GM20000 (cell line): ENCODE measurements around the gene ANKRD9.

Experiments
- DNase-seq: peaks from one replicate; pipeline ENCODE4 v3.0.0; 2012; ENCODE audit warnings: low spot score
- CTCF ChIP-seq: IDR thresholded peaks from 2 replicates; pipeline ENCODE4 v1.5.1; 2012; ENCODE audit warnings: mild to moderate bottlenecking, control low read depth; ENCODE audit errors: extremely low read depth, missing control alignments

ANKRD9 gene

GRCh38 chr14:102517392-102518062 is 8.0 kb upstream of the ANKRD9 start:
- no peak for TF ChIP-seq CTCF
- DNase-seq: peak; percentile 45

GRCh38 chr14:102516531-102517391 is 7.2 kb upstream of the ANKRD9 start:
- DNase-seq: peak; percentile 90
- peak; percentile 76 for TF ChIP-seq CTCF

- no peak for TF ChIP-seq CTCF
- no peak for DNase-seq
Observed at GRCh38 chr14:102514987-102515733, 5.6 kb upstream of the ANKRD9 start.

- TF ChIP-seq CTCF: no peak
Observed at GRCh38 chr14:102513899-102514772, 4.6 kb upstream of the ANKRD9 start.

GRCh38 chr14:102512793-102513300 is 3.3 kb upstream of the ANKRD9 start:
- TF ChIP-seq CTCF: no peak
- no peak for DNase-seq

More at GRCh38 chr14:102513899-102514772, 4.6 kb upstream of the ANKRD9 start:
- no peak for DNase-seq

- no peak for DNase-seq
- TF ChIP-seq CTCF: no peak
Observed at GRCh38 chr14:102511538-102511937, 2.0 kb upstream of the ANKRD9 start.
